Progenitor cell of endocrine pancreas (in vitro differentiated cells): ENCODE data around the gene SNX32. TPM values are rescaled to one million over a fixed set of nuclear protein-coding genes. Genes with fewer than 3 reads are reported as not detected.

ENCODE experiments used
- DNase-seq: peaks from one replicate; pipeline ENCODE4 v3.0.0; 2021; ENCODE audit warnings: low spot score; ENCODE audit not compliant: unreplicated experiment
- H3K27ac Mint-ChIP-seq: 2 replicates; pipeline ENCODE4 v1.8.0; 2021; ENCODE audit warnings: mild to moderate bottlenecking, moderate library complexity, mixed read lengths
- H3K27me3 Mint-ChIP-seq: 2 replicates; pipeline ENCODE4 v1.8.0; 2021; ENCODE audit warnings: mixed read lengths
- H3K36me3 Mint-ChIP-seq: 2 replicates; pipeline ENCODE4 v1.8.0; 2022; ENCODE audit warnings: mixed read lengths; ENCODE audit not compliant: insufficient read depth
- H3K4me1 Mint-ChIP-seq: 2 replicates; pipeline ENCODE4 v1.8.0; 2021; ENCODE audit warnings: low read depth, mixed read lengths
- H3K4me3 Mint-ChIP-seq: 2 replicates; pipeline ENCODE4 v1.8.0; 2021; ENCODE audit warnings: low read depth, mild to moderate bottlenecking, moderate library complexity, mixed read lengths
- H3K9me3 Mint-ChIP-seq: 2 replicates; pipeline ENCODE4 v1.8.0; 2021; ENCODE audit warnings: low read depth, mixed read lengths
- CTCF ChIP-seq: fragments of 200-600 bp; sonication (generic); IDR thresholded peaks from one replicate; pipeline ENCODE4 v1.5.0; 2021; ENCODE audit warnings: antibody characterized with exemption, mild to moderate bottlenecking; ENCODE audit not compliant: unreplicated experiment
- total RNA-seq: library from RNA; stranded (reverse); gene quantifications from 2 replicates; pipeline ENCODE4 v1.2.1, GENCODE V29; 2021

Gene SNX32
- total RNA-seq, 1 donor from 2014 or later, result 4.6 TPM

- H3K9me3 Mint-ChIP-seq, result no peaks in the 10 kb centered on the region
- TF ChIP-seq CTCF, result no peak
- no peak overlapping the region for H3K4me3 Mint-ChIP-seq
- peaks cover 6% of the 10 kb centered on the region for H3K36me3 Mint-ChIP-seq
- H3K27ac Mint-ChIP-seq, result no peak overlapping the region
- no peak for DNase-seq
- H3K4me1 Mint-ChIP-seq, result peaks cover 29% of the 10 kb centered on the region
- peaks cover 8% of the 10 kb centered on the region for H3K27me3 Mint-ChIP-seq
Observed at GRCh38 chr11:65885231-65885630, 51.5 kb downstream of the SNX32 start.

- no peak for DNase-seq
- peaks cover 6% of the 10 kb centered on the region for H3K36me3 Mint-ChIP-seq
- no peak for TF ChIP-seq CTCF
- H3K4me1 Mint-ChIP-seq, result peaks cover 30% of the 10 kb centered on the region
- H3K9me3 Mint-ChIP-seq, result no peaks in the 10 kb centered on the region
- peaks cover 8% of the 10 kb centered on the region for H3K27me3 Mint-ChIP-seq
- no peak overlapping the region for H3K4me3 Mint-ChIP-seq
- H3K27ac Mint-ChIP-seq, result no peak overlapping the region
Observed at GRCh38 chr11:65885808-65886536, 52.2 kb downstream of the SNX32 start.

- Mint-ChIP-seq H3K36me3 (peaks cover 6% of the 10 kb centered on the region), H3K4me1 (peaks cover 30% of the 10 kb centered on the region), H3K27ac (peak overlapping the region; percentile 69), H3K4me3 (peak overlapping the region; percentile 98), H3K27me3 (peaks cover 11% of the 10 kb centered on the region), H3K9me3 (no peaks in the 10 kb centered on the region)
- TF ChIP-seq CTCF, result no peak
- DNase-seq, result no peak
Observed at GRCh38 chr11:65886826-65887722, 53.3 kb downstream of the SNX32 start.

GRCh38 chr11:65887723-65888162 is 54.0 kb downstream of the SNX32 start:
- DNase-seq, result no peak
- peak overlapping the region; percentile 98 for H3K4me3 Mint-ChIP-seq
- peak overlapping the region; percentile 99 for H3K27ac Mint-ChIP-seq
- peaks cover 6% of the 10 kb centered on the region for H3K36me3 Mint-ChIP-seq
- no peaks in the 10 kb centered on the region for H3K9me3 Mint-ChIP-seq
- H3K4me1 Mint-ChIP-seq, result peaks cover 35% of the 10 kb centered on the region
- peaks cover 18% of the 10 kb centered on the region for H3K27me3 Mint-ChIP-seq
- TF ChIP-seq CTCF, result no peak

- Mint-ChIP-seq H3K4me1 (peaks cover 35% of the 10 kb centered on the region), H3K36me3 (peaks cover 6% of the 10 kb centered on the region), H3K9me3 (no peaks in the 10 kb centered on the region), H3K4me3 (peak within 1 kb of the TSS; percentile 98), H3K27me3 (peaks cover 19% of the 10 kb centered on the region), H3K27ac (peak within 1 kb of the TSS; percentile 99)
- peak; percentile 71 for TF ChIP-seq CTCF
- DNase-seq, result peak; percentile 98
Observed at GRCh38 chr11:65888163-65888814, 54.5 kb downstream of the SNX32 start, which contains the start of gene FIBP. Gene FIBP (minus strand): TSS chr11:65888471. CDS start chr11:65888418, 53 bp downstream.
